Measurements from ENCODE around the gene TMEM266.

DNA sequence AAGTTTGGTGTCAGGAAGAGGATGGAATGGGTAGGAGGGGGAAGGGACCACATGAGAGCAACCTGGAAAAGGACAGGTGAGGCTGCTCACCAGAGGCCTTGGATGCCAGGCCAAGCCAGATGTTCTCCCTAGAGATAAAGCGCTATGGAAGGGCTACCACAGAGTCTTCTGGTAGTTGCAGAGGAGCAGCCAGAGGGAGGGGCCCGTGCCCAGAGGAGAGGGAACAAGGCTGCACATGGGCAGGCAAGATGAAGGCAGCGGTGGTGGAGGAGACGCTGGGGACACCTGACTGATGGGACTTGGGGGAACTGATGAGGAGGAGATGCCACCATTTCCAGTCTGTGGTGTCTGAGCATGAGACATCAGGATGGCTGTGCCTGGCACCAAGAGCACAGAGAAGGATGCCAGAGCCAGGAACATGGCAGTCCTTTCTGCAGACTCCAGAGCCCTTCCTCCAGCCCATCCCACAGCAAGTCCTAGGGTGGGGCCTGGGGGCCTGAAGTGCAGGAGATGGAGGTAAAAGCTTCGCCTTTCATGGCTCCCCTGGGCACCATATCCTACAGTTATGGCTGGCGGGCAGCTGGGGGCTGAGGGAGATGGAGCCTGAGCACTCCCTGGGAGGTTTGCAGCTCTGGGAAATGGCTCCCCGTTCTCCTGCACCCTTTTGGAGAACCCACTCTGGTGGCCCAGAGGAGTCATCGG lies 148.4 kb downstream of the TMEM266 start:
- TF ChIP-seq, protein P1, sequence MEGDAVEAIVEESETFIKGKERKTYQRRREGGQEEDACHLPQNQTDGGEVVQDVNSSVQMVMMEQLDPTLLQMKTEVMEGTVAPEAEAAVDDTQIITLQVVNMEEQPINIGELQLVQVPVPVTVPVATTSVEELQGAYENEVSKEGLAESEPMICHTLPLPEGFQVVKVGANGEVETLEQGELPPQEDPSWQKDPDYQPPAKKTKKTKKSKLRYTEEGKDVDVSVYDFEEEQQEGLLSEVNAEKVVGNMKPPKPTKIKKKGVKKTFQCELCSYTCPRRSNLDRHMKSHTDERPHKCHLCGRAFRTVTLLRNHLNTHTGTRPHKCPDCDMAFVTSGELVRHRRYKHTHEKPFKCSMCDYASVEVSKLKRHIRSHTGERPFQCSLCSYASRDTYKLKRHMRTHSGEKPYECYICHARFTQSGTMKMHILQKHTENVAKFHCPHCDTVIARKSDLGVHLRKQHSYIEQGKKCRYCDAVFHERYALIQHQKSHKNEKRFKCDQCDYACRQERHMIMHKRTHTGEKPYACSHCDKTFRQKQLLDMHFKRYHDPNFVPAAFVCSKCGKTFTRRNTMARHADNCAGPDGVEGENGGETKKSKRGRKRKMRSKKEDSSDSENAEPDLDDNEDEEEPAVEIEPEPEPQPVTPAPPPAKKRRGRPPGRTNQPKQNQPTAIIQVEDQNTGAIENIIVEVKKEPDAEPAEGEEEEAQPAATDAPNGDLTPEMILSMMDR (conservative IDR thresholded peaks at IDR 0.05; ENCODE audit: low read length) = no peak
- TF ChIP-seq EZH2phosphoT487 (IDR thresholded peaks at IDR 0.05; ENCODE audit: borderline replicate concordance) = no peak
